CD4-positive, alpha-beta T cell treated with Interleukin-4 for 1 hour (primary cell): ENCODE measurements around the gene ACER3.
"Not testable (repeated sequence)": the region's sequence is repeated elsewhere in the genome, so short reads cannot be mapped to it uniquely, and the experiment has no call there.

Experiments used
- DNase-seq, 2 donors: peaks; one replicate each; pipeline ENCODE4 v3.0.0-alpha.2; 2020 to 2022

Gene ACER3

GRCh38 chr11:76880314-76880713 lies 19.6 kb downstream of the ACER3 start:
- no peak for DNase-seq

GRCh38 chr11:76880956-76881355 lies 20.2 kb downstream of the ACER3 start:
- DNase-seq = no peak

GRCh38 chr11:76885390-76886097 lies 24.8 kb downstream of the ACER3 start:
- DNase-seq = peak in 1 of 2 donors; percentile 24

GRCh38 chr11:76888989-76889388 lies 28.3 kb downstream of the ACER3 start:
- DNase-seq = no peak

- no peak for DNase-seq
Measured at GRCh38 chr11:76889411-76889975, 28.8 kb downstream of the ACER3 start.

- no peak for DNase-seq
Measured at GRCh38 chr11:76890329-76890728, 29.6 kb downstream of the ACER3 start.

- DNase-seq = no peak
Measured at GRCh38 chr11:76891285-76891684, 30.6 kb downstream of the ACER3 start.

GRCh38 chr11:76891793-76892192 lies 31.1 kb downstream of the ACER3 start:
- no peak for DNase-seq

GRCh38 chr11:76892306-76892705 lies 31.6 kb downstream of the ACER3 start:
- DNase-seq = no peak

GRCh38 chr11:76897233-76897632 lies 36.5 kb downstream of the ACER3 start:
- DNase-seq = no peak

- DNase-seq = no peak
Measured at GRCh38 chr11:76901144-76901543, 40.4 kb downstream of the ACER3 start.

GRCh38 chr11:76901622-76902021 lies 40.9 kb downstream of the ACER3 start:
- not testable (repeated sequence) for DNase-seq

- DNase-seq = no peak
Measured at GRCh38 chr11:76902121-76903014, 41.6 kb downstream of the ACER3 start.

- no peak for DNase-seq
Measured at GRCh38 chr11:76903325-76903724, 42.6 kb downstream of the ACER3 start.

GRCh38 chr11:76910620-76911414 lies 50.1 kb downstream of the ACER3 start:
- no peak for DNase-seq

GRCh38 chr11:76911415-76911808 lies 50.7 kb downstream of the ACER3 start:
- no peak for DNase-seq

- no peak for DNase-seq
Measured at GRCh38 chr11:76916712-76917111, 56.0 kb downstream of the ACER3 start.

- DNase-seq = peak in 1 of 2 donors; percentile 39
Measured at GRCh38 chr11:76918941-76919386, 58.2 kb downstream of the ACER3 start.

GRCh38 chr11:76919467-76919866 lies 58.7 kb downstream of the ACER3 start:
- DNase-seq = no peak

GRCh38 chr11:76919887-76920746 lies 59.4 kb downstream of the ACER3 start:
- peak; percentile 57 to 81 for DNase-seq

GRCh38 chr11:76927160-76927559 lies 66.4 kb downstream of the ACER3 start:
- no peak for DNase-seq

- DNase-seq = no peak
Measured at GRCh38 chr11:76935042-76935441, 74.3 kb downstream of the ACER3 start.
